HepG2 (cell line): ENCODE measurements around the gene NSD1. TPM values are rescaled to one million over a fixed set of nuclear protein-coding genes. Genes with fewer than 3 reads are reported as not detected.
A peak's percentile ranks its signal among the peaks of the same experiment; 100 is the strongest.

Experiments
- ATAC-seq: fragments of 200-7000 bp; cut with Tn5 transposase; 3 replicates; pipeline ENCODE4 v1.9.1; 2020; ENCODE audit warnings: mild to moderate bottlenecking, moderate library complexity
- BruUV-seq: library from RNA; stranded (reverse); fragments of 400-500 nt; replicated peaks from 2 replicates; lab custom pipeline; 2021; lab: Mats Ljungman, UMichigan
- CTCF ChIA-PET: fragments of 300-600 bp; formaldehyde crosslinking; extraction: SDS; loops from one replicate; lab custom pipeline; 2021; ENCODE audit warnings: low total read pairs, inconsistent platforms, low intra/inter-chr PET ratio; lab: Yijun Ruan, JAX
- POLR2A ChIA-PET: fragments of 350-600 bp; sonication (Branson Sonifier 250); formaldehyde crosslinking; loops from one replicate; lab custom pipeline; 2020; ENCODE audit warnings: antibody characterized with exemption, inconsistent platforms; lab: Yijun Ruan, JAX
- DNase-seq: peaks from one replicate; pipeline ENCODE4 v3.0.0-alpha.2; 2015; ENCODE audit warnings: low spot score
- FAIRE-seq: peaks from 3 replicates; lab custom pipeline; 2011; peaks lifted over from hg19 to GRCh38; lab: Jason Lieb, UNC
- H2AFZ ChIP-seq: one replicate; pipeline ENCODE4 v1.6.1; 2011; ENCODE audit warnings: low read length, inconsistent platforms
- H3K27ac ChIP-seq: fragments of 300-600 bp; 3 replicates; pipeline ENCODE4 v1.8.0; 2011; ENCODE audit warnings: mixed run types, mild to moderate bottlenecking, mixed read lengths, low read length, inconsistent platforms; ENCODE audit not compliant: insufficient read depth; ENCODE audit errors: extremely low read length
- H3K27me3 ChIP-seq, 2 experiments: fragments of 200-600 bp in 1 of 2; 2 replicates in 1 of 2; 3 replicates in 1 of 2; pipeline versions ENCODE4 v1.6.0 to v1.8.0; 2011; ENCODE audit warnings: low read length in 2 of 2, mild to moderate bottlenecking in 2 of 2, moderate library complexity in 2 of 2, inconsistent platforms in 1 of 2; ENCODE audit not compliant: insufficient read depth in 2 of 2, control insufficient read depth in 1 of 2
- H3K36me3 ChIP-seq, 2 experiments: fragments of 200-600 bp in 1 of 2; replicated peaks in 1 of 2; 2 replicates in 1 of 2; 3 replicates in 1 of 2; pipeline versions ENCODE4 v1.5.1 to v1.8.0; 2011; ENCODE audit warnings: low read length in 2 of 2, inconsistent platforms in 1 of 2; ENCODE audit not compliant: insufficient read depth in 2 of 2, control insufficient read depth in 1 of 2
- H3K4me1 ChIP-seq: 2 replicates; pipeline ENCODE4 v1.5.1; 2012; ENCODE audit warnings: low read length, inconsistent platforms; ENCODE audit not compliant: insufficient read depth
- H3K4me2 ChIP-seq: 2 replicates; pipeline ENCODE4 v1.6.0; 2011; ENCODE audit warnings: low read depth, low read length, inconsistent platforms
- H3K4me3 ChIP-seq, 3 experiments: fragments of 200-600 bp in 1 of 3; sonication (generic), shearing (Covaris generic) in 1 of 3; replicated peaks in 1 of 3; 2 replicates each; pipeline ENCODE4 v1.5.1; 2011 to 2016; ENCODE audit warnings: low read length in 3 of 3, inconsistent platforms in 2 of 3, low read depth in 2 of 3, mild to moderate bottlenecking in 2 of 3, control low read depth in 1 of 3, mixed read lengths in 1 of 3; ENCODE audit not compliant: insufficient read depth in 1 of 3
- H3K79me2 ChIP-seq: one replicate; pipeline ENCODE4 v1.6.1; 2011; ENCODE audit warnings: low read length, inconsistent platforms; ENCODE audit not compliant: insufficient read depth
- H3K9ac ChIP-seq: 2 replicates; pipeline ENCODE4 v1.6.0; 2011; ENCODE audit warnings: mild to moderate bottlenecking, low read depth, low read length, inconsistent platforms; ENCODE audit not compliant: insufficient read depth
- H3K9me3 ChIP-seq: 2 replicates; pipeline ENCODE4 v1.5.1; 2012; ENCODE audit warnings: mild to moderate bottlenecking, low read length
- H4K20me1 ChIP-seq: 2 replicates; pipeline ENCODE4 v1.6.0; 2011; ENCODE audit warnings: inconsistent platforms, mild to moderate bottlenecking, low read length, moderate library complexity; ENCODE audit not compliant: insufficient read depth
- CEBPB ChIP-seq: IDR thresholded peaks from 2 replicates; pipeline ENCODE4 v1.6.1; 2011; ENCODE audit warnings: low read depth, low read length, improper control_type of control experiment, borderline replicate concordance
- KDM4B ChIP-seq: sonication (generic); formaldehyde crosslinking; IDR thresholded peaks from 2 replicates; pipeline ENCODE4 v1.4.0; 2020; ENCODE audit warnings: missing genetic modification reagents
- ZNF30 ChIP-seq: sonication (generic); formaldehyde crosslinking; IDR thresholded peaks from 2 replicates; pipeline ENCODE4 v1.5.0; 2020; ENCODE audit warnings: mild to moderate bottlenecking, missing genetic modification reagents
- WGBS: methylation state at CpG from one replicate; pipeline ENCODE4 v1.1.6; 2017; ENCODE audit warnings: low lambda C conversion rate; 5-methylcytosine and 5-hydroxymethylcytosine counted together
- in situ Hi-C: cut with HindIII; loops from 2 replicates; pipeline ENCODE4 v1.10.0; 2017; ENCODE audit warnings: low pct_unique_long_range_greater_than_20kb; ENCODE audit not compliant: extremely low pct_ligation_motif_present
- intact Hi-C: fragments of 100-400 bp; cut with micrococcal nuclease; formaldehyde crosslinking; loops from one replicate; pipeline ENCODE4 v1.10.0; 2022; ENCODE audit not compliant: unreplicated experiment
- polyA plus RNA-seq, 8 experiments: library from polyadenylated mRNA; depleted of rRNA in 3 of 8; stranded (reverse) in 7 of 8; unstranded in 1 of 8; fragments of >200 nt; fragmentation: Illumina TruSeq in 4 of 8; extraction: Trizol in 4 of 8; gene quantifications; 2 replicates each; pipeline versions ENCODE4 v1.2.1 to v1.2.3, GENCODE V29; 2011 to 2016; ENCODE audit warnings: low read depth in 4 of 8, missing spikeins in 1 of 8, mixed read lengths in 1 of 8; ENCODE audit not compliant: insufficient read depth in 1 of 8
- total RNA-seq, 5 experiments: library from RNA; depleted of rRNA; stranded (reverse); fragments of >200 nt; fragmentation: Illumina TruSeq; extraction: Trizol; gene quantifications; 2 replicates each; pipeline ENCODE4 v1.2.3, GENCODE V29; 2016; ENCODE audit warnings: low read depth in 1 of 5
- TF ChIP-seq, protein P1 (sequence below): sonication (generic); formaldehyde crosslinking; IDR thresholded peaks from 2 replicates; pipeline ENCODE4 v1.5.0; 2020; ENCODE audit warnings: mild to moderate bottlenecking, missing genetic modification reagents

The NSD1 gene
- total and polyA plus RNA-seq, 2 of the 13 experiments (the other 11 are each of a cell fraction or from before 2014, with no cell fraction given), result 0.01 to 0.09 TPM

GRCh38 chr5:177261510-177261909 is 127.9 kb downstream of the NSD1 start (continued):
- no peak for TF ChIP-seq KDM4B (CRISPR knock-in tag)
- TF ChIP-seq, protein P1, sequence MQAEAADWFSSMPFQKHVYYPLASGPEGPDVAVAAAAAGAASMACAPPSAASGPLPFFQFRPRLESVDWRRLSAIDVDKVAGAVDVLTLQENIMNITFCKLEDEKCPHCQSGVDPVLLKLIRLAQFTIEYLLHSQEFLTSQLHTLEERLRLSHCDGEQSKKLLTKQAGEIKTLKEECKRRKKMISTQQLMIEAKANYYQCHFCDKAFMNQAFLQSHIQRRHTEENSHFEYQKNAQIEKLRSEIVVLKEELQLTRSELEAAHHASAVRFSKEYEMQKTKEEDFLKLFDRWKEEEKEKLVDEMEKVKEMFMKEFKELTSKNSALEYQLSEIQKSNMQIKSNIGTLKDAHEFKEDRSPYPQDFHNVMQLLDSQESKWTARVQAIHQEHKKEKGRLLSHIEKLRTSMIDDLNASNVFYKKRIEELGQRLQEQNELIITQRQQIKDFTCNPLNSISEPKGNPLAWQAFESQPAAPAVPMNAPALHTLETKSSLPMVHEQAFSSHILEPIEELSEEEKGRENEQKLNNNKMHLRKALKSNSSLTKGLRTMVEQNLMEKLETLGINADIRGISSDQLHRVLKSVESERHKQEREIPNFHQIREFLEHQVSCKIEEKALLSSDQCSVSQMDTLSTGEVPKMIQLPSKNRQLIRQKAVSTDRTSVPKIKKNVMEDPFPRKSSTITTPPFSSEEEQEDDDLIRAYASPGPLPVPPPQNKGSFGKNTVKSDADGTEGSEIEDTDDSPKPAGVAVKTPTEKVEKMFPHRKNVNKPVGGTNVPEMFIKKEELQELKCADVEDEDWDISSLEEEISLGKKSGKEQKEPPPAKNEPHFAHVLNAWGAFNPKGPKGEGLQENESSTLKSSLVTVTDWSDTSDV (CRISPR knock-in tag), result no peak

DNA sequence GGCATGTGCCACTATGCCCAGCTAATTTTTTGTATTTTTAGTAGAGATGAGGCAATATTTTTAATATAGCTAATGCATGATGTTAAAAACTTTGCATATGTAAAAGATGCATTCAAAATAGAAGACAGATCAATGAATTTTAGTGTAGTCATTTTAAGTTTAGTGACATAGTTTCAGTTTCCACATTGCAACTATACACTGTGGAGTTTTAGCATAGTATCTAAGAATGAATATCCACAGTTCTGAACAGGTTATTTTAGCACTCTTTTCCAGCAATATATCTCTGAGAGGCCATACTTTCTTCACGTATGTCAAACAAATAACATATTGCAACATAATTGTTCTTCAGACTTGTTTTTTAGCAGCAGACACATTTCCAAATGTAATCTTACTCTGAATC is 130.6 kb downstream of the NSD1 start:
- Histone ChIP-seq H3K4me1 (peaks cover 8% of the 10 kb centered on the region; the same call in 1 of the 2 replicates), H3K4me2 (no peak overlapping the region), H4K20me1 (no peaks in the 10 kb centered on the region), H3K9me3 (no peaks in the 10 kb centered on the region), H3K4me3 (no peak overlapping the region), H3K27ac (no peak overlapping the region), H3K27me3 (peaks cover 0 to under 1% of the 10 kb centered on the region in 2 experiments; a peak in 1 of 5 replicates), H3K36me3 (no peaks in the 10 kb centered on the region)
- no TSS peak for BruUV-seq
- 36% methylated on average over 1 of the region's 1 CpG for WGBS
- no peak for FAIRE-seq
- CTCF ChIA-PET, result no interaction called here
- POLR2A ChIA-PET, result no interaction called here
- in situ Hi-C loops, result no loop called here
- TF ChIP-seq CEBPB (0 out of 2 replicates have a peak, but pooled peaks have one; percentile 25), ZNF30 (CRISPR knock-in tag) (no peak)
- TF ChIP-seq, all 625 proteins: peak for 1
- intact Hi-C loops, result no loop called here
- Histone ChIP-seq H2AFZ (no peak overlapping the region), H3K79me2 (no peaks in the 10 kb centered on the region), H3K9ac (no peak overlapping the region)
- no peak for ATAC-seq
- DNase-seq, result no peak
